B cell (primary cell): ENCODE measurements around the gene TMEM131. TPM values are rescaled to one million over a fixed set of nuclear protein-coding genes. Genes with fewer than 3 reads are reported as not detected.

Experiments
- ATAC-seq: fragments of 200-7000 bp; cut with Tn5 transposase; one replicate; pipeline ENCODE4 v1.10.0; 2021; ENCODE audit warnings: low read depth, mild to moderate bottlenecking, moderate number of reproducible peaks, moderate library complexity
- CTCF ChIA-PET: fragments of 350-600 bp; sonication (Branson Sonifier 250); formaldehyde crosslinking; loops from one replicate; lab custom pipeline; 2021; ENCODE audit warnings: antibody characterized with exemption, inconsistent platforms; lab: Charles Lee
- POLR2A ChIA-PET: fragments of 350-600 bp; sonication (Branson Sonifier 250); formaldehyde crosslinking; loops from one replicate; lab custom pipeline; 2021; ENCODE audit warnings: antibody characterized with exemption; lab: Charles Lee
- DNase-seq: peaks from one replicate; pipeline ENCODE4 v3.0.0; 2013
- H2AFZ ChIP-seq: 2 replicates; pipeline ENCODE4 v1.6.1; 2012; ENCODE audit warnings: mild to moderate bottlenecking, low read depth, low read length; ENCODE audit not compliant: insufficient read depth, poor library complexity, severe bottlenecking
- H3K27ac ChIP-seq, 2 donors: 1 replicate in 1 of 2; 2 replicates in 1 of 2; pipeline ENCODE4 v1.5.1; 2012 to 2013; ENCODE audit warnings: low read length in 2 of 2, mild to moderate bottlenecking in 2 of 2, moderate library complexity in 1 of 2
- H3K27me3 ChIP-seq, 4 experiments: fragments of 200-600 bp in 1 of 4; sonication (generic) in 1 of 4; replicated peaks in 1 of 4; 1 replicate in 2 of 4; 2 replicates in 2 of 4; pipeline versions ENCODE4 v1.6.1 to v1.7.0; 2013 to 2016; ENCODE audit warnings: low read length in 3 of 4, mild to moderate bottlenecking in 2 of 4, mixed read lengths in 1 of 4, moderate library complexity in 1 of 4; ENCODE audit not compliant: insufficient read depth in 4 of 4, control insufficient read depth in 3 of 4; ENCODE audit errors: control extremely low read depth in 1 of 4
- H3K36me3 ChIP-seq, 2 experiments: replicated peaks in 1 of 2; 1 replicate in 1 of 2; 2 replicates in 1 of 2; pipeline versions ENCODE4 v1.6.1 to v1.7.1; 2013; ENCODE audit warnings: low read length in 1 of 2; ENCODE audit not compliant: insufficient read depth in 2 of 2, control insufficient read depth in 1 of 2; ENCODE audit errors: control extremely low read depth in 1 of 2, extremely low read depth in 1 of 2
- H3K4me1 ChIP-seq, 2 donors: fragments of 200-600 bp in 1 of 2; sonication (generic) in 1 of 2; 1 replicate in 1 of 2; 2 replicates in 1 of 2; pipeline versions ENCODE4 v1.5.1 to v1.6.1; 2013 to 2017; ENCODE audit warnings: low read length in 2 of 2; ENCODE audit not compliant: control insufficient read depth in 2 of 2, insufficient read depth in 2 of 2
- H3K4me2 ChIP-seq: replicated peaks from 2 replicates; pipeline ENCODE3; 2012; ENCODE audit warnings: mild to moderate bottlenecking, low read depth, low read length; ENCODE audit not compliant: poor library complexity, severe bottlenecking
- H3K4me3 ChIP-seq, 5 experiments: fragments of 200-600 bp in 1 of 5; sonication (generic) in 1 of 5; 1 replicate in 3 of 5; 2 replicates in 2 of 5; pipeline versions ENCODE4 v1.5.1 to v1.7.0; 2011 to 2016; ENCODE audit warnings: low read length in 4 of 5, mild to moderate bottlenecking in 4 of 5, low read depth in 2 of 5, control low read depth in 1 of 5, moderate library complexity in 1 of 5; ENCODE audit not compliant: insufficient read depth in 1 of 5; ENCODE audit errors: control extremely low read depth in 1 of 5, extremely low read depth in 1 of 5
- H3K79me2 ChIP-seq: fragments of 200-600 bp; sonication (generic); one replicate; pipeline ENCODE4 v1.6.0; 2016; ENCODE audit warnings: low read length; ENCODE audit not compliant: control insufficient read depth, insufficient read depth
- H3K9ac ChIP-seq: fragments of 200-600 bp; sonication (generic); 2 replicates; pipeline ENCODE4 v1.6.1; 2017; ENCODE audit warnings: mild to moderate bottlenecking, low read length, moderate library complexity
- H3K9me3 ChIP-seq, 3 donors: one replicate each; pipeline versions ENCODE4 v1.6.1 to v1.7.1; 2013; ENCODE audit warnings: low read length in 2 of 3; ENCODE audit not compliant: control insufficient read depth in 2 of 3, insufficient read depth in 1 of 3; ENCODE audit errors: control extremely low read depth in 1 of 3
- H4K20me1 ChIP-seq: 2 replicates; pipeline ENCODE4 v1.6.0; 2012; ENCODE audit warnings: mild to moderate bottlenecking, low read length; ENCODE audit not compliant: insufficient read depth, control insufficient read depth, poor library complexity, severe bottlenecking
- H3K27ac Mint-ChIP-seq: one replicate; pipeline ENCODE4 v1.8.0; 2021; ENCODE audit warnings: mixed read lengths
- H3K27me3 Mint-ChIP-seq: one replicate; pipeline ENCODE4 v1.8.0; 2021; ENCODE audit warnings: mixed read lengths
- H3K4me1 Mint-ChIP-seq: one replicate; pipeline ENCODE4 v1.8.0; 2021; ENCODE audit warnings: mixed read lengths
- H3K4me3 Mint-ChIP-seq: one replicate; pipeline ENCODE4 v1.8.0; 2021; ENCODE audit warnings: mixed read lengths
- H3K9me3 Mint-ChIP-seq: one replicate; pipeline ENCODE4 v1.8.0; 2022; ENCODE audit warnings: mixed read lengths; ENCODE audit not compliant: insufficient read depth
- EZH2 ChIP-seq: IDR thresholded peaks from 2 replicates; pipeline ENCODE4 v1.6.1; 2012; ENCODE audit warnings: borderline replicate concordance, low read depth, mild to moderate bottlenecking, moderate library complexity, low read length; ENCODE audit not compliant: insufficient read depth, poor library complexity, severe bottlenecking
- WGBS: methylation state at CpG from one replicate; pipeline ENCODE4 v1.1.5; 2013; ENCODE audit warnings: missing lambda C conversion rate; ENCODE audit not compliant: insufficient coverage; 5-methylcytosine and 5-hydroxymethylcytosine counted together
- intact Hi-C: fragments of 100-400 bp; cut with micrococcal nuclease; formaldehyde crosslinking; loops from one replicate; pipeline ENCODE4 v1.10.0; 2022
- polyA plus RNA-seq: library from polyadenylated mRNA; depleted of rRNA; stranded (reverse); fragments of >200 nt; gene quantifications from 2 replicates; pipeline ENCODE4 v1.2.3, GENCODE V29; 2012
- total RNA-seq, 2 donors: library from RNA; stranded (reverse); fragments of 120-200 nt in 1 of 2; gene quantifications; 1 replicate in 1 of 2; 2 replicates in 1 of 2; pipeline versions ENCODE4 v1.2.3 to v1.2.4, GENCODE V29; 2013 to 2022
- TF ChIP-seq, protein P1 (sequence below): fragments of 200-600 bp; IDR thresholded peaks from one replicate; pipeline ENCODE4 v1.8.0; 2022; ENCODE audit warnings: antibody characterized with exemption, mild to moderate bottlenecking

Gene TMEM131
- total and polyA plus RNA-seq, 2 donors (not counting 1 experiment from before 2014, with no cell fraction given) = 24.3 to 101 TPM

GRCh38 chr2:97738179-97739019 lies 257.3 kb downstream of the TMEM131 start:
- Histone ChIP-seq H3K4me2 (no peak overlapping the region), H3K27me3 (no peaks in the 10 kb centered on the region), H3K9ac (no peak overlapping the region), H3K79me2 (no peaks in the 10 kb centered on the region), H2AFZ (no peak overlapping the region), H3K4me1 (peaks cover 6 to 9% of the 10 kb centered on the region in 2 donors), H4K20me1 (no peaks in the 10 kb centered on the region), H3K9me3 (no peaks in the 10 kb centered on the region), H3K36me3 (no peaks in the 10 kb centered on the region), H3K27ac (no peak overlapping the region), H3K4me3 (no peak overlapping the region)
- no peak for TF ChIP-seq EZH2
- TF ChIP-seq, protein P1, sequence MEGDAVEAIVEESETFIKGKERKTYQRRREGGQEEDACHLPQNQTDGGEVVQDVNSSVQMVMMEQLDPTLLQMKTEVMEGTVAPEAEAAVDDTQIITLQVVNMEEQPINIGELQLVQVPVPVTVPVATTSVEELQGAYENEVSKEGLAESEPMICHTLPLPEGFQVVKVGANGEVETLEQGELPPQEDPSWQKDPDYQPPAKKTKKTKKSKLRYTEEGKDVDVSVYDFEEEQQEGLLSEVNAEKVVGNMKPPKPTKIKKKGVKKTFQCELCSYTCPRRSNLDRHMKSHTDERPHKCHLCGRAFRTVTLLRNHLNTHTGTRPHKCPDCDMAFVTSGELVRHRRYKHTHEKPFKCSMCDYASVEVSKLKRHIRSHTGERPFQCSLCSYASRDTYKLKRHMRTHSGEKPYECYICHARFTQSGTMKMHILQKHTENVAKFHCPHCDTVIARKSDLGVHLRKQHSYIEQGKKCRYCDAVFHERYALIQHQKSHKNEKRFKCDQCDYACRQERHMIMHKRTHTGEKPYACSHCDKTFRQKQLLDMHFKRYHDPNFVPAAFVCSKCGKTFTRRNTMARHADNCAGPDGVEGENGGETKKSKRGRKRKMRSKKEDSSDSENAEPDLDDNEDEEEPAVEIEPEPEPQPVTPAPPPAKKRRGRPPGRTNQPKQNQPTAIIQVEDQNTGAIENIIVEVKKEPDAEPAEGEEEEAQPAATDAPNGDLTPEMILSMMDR = no peak
- H3K4me3 Mint-ChIP-seq = no peak overlapping the region
- intact Hi-C loops = no loop called here
- peaks cover 4% of the 10 kb centered on the region for H3K27me3 Mint-ChIP-seq
- ATAC-seq (no peak), DNase-seq (no peak)
- peaks cover 19% of the 10 kb centered on the region for H3K4me1 Mint-ChIP-seq
- no peaks in the 10 kb centered on the region for H3K9me3 Mint-ChIP-seq
- ChIA-PET CTCF (interaction anchor here (1.5 to 6.3 kb wide), 2 partner anchors 10 to 14 kb away, joined by 3 to 36 read pairs; no protein-coding TSS in a partner anchor), POLR2A (no interaction called here)
- 96% methylated on average over 8 of the region's 9 CpGs for WGBS
- H3K27ac Mint-ChIP-seq = no peak overlapping the region
